GM18505 (cell line): Measurements from ENCODE around the gene KCP.

Experiments used
- ATAC-seq: cut with Tn5 transposase; IDR thresholded peaks from one replicate; pipeline ENCODE4 v1.9.1; 2021; ENCODE audit not compliant: unreplicated experiment
- POLR2A ChIP-seq: IDR thresholded peaks from 4 replicates; pipeline ENCODE4 v1.6.1; 2011; ENCODE audit warnings: borderline replicate concordance; ENCODE audit not compliant: insufficient read depth, insufficient read length; ENCODE audit errors: extremely low read depth

The KCP gene

GRCh38 chr7:128910569-128910945 lies at the start of gene KCP:
TSS of gene KCP (minus strand) at chr7:128910709. CDS start at chr7:128910676, 33 bp downstream.
- no peak for TF ChIP-seq POLR2A
- ATAC-seq, result no peak

- ATAC-seq, result no peak
- TF ChIP-seq POLR2A, result no peak
These were observed 48.8 kb upstream of the KCP start for GRCh38 chr7:128959296-128959695.

GRCh38 chr7:128955981-128956380 lies 45.5 kb upstream of the KCP start:
- TF ChIP-seq POLR2A, result no peak
- no peak for ATAC-seq

DNA sequence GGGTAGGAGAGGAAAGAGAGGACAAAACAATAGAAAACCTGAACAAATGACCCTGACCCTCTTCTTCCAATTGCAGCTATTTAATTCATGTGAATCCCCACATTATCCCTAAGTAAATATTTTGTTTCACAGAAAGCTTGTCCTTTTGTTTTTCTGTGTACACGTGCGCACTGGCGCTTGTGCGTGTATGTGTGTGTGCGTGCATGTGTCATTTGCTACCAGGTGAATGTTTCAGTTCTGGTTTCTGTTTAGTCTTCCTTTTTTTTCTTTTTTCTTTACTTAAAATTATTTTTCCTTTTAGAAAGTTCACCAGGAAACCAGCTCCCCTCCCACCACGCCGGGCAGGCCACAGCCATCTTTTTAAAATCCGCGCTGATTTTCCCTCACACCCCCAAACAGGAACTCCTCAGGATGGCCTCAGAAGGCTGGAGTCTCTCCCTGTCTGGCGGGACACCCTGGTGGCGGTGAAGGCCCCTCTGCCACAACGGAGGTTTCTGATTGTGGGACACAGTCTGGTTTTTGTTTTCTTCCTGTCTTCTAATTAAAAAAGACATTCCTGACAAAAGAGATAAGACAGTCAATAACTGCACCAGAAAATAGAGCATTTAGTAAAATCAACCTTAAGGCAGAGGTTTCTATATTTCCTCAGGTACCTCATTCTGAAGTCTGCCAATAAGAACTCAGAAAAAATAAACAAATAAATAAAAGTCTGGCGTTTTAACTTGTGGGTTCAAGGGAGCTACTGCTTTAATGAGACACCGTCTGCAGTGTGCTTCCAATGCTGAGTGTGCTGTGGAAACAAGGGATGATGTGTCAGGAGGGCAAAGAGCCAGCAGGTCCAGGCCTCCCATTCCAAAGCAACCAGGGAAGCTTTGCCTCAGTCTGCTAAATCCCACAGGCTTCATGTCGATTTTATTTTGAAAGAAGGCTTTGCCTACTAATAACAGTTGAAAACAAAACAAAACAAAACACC lies 44.6 kb upstream of the KCP start:
- peak; percentile 64 for ATAC-seq
- TF ChIP-seq POLR2A, result no peak

- no peak for TF ChIP-seq POLR2A
- no peak for ATAC-seq
These were observed 43.6 kb upstream of the KCP start for GRCh38 chr7:128954150-128954549.

GRCh38 chr7:128951296-128951695 lies 40.8 kb upstream of the KCP start:
- no peak for TF ChIP-seq POLR2A
- ATAC-seq, result no peak

DNA sequence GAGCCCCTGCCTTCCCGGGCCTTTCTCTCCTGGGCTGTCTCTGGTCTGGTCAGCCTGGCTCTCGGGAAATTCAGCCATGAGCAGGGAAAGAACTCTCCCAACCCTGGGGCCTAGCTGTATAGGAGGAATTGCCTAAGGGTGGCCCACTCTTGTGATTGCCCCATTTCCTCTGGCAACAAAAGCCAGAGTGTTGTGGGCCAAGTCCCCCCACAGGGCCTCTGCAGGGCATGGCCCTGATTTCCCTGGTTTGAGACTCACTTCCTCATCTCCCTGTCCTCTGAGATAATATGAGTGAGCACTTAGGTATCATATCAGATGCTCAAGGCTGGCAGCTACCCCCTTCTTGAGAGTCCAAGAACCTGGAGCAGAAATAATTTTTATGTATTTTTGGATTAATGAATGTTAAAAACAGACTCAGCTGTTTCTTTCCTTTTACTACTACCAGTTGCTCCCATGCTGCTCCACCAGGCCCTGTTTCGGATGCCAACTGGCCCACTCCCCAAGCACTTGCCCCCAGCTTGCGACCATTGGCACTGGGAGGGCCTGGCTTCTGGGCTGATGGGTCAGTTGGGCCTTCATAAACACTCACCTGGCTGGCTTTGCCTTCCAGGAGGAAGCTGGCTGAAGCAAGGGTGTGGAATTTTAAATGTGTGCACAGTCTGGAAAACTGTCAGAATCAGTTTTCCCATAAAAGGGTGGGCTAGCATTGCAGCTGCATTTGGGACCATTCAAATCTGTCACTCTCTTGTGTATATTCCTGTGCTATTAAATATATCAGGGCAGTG lies 38.7 kb upstream of the KCP start:
- TF ChIP-seq POLR2A, result peak; percentile 11
- ATAC-seq, result no peak

DNA sequence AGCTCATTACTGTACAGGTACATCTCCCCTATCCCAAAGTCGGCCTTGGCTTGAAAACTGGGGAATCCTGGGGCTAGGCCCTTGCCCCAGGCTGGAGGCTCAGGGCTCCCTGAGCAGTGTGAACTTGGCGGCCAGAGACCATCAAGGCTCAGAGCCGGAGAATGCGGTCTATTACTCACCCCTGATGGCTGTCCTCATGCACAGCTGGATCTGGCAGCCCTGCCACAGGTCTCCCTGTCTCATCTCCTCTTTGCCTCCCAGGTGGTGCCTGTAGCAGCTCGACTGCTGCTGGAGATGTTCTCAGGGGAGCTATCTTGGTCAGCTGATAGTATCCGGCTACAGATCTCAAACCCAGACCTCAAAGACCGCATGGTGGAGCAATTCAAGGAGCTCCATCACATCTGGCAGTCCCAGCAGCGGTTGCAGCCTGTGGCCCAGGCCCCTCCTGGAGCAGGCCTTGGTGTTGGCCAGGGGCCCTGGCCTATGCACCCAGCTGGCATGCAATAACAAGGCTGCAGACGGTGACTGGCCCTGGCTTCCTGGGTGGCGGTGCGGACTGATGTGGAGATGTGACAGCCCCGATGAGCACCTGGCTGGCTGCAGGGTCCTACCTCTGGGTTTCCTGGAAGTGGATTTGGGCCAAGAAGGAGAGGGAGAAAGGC lies 37.9 kb upstream of the KCP start:
- no peak for ATAC-seq
- peak; percentile 39 for TF ChIP-seq POLR2A

GRCh38 chr7:128947854-128948253 lies 37.3 kb upstream of the KCP start:
- no peak for ATAC-seq
- TF ChIP-seq POLR2A, result peak; percentile 9

- ATAC-seq, result no peak
- TF ChIP-seq POLR2A, result no peak
These were observed 36.7 kb upstream of the KCP start for GRCh38 chr7:128946936-128947830.

DNA sequence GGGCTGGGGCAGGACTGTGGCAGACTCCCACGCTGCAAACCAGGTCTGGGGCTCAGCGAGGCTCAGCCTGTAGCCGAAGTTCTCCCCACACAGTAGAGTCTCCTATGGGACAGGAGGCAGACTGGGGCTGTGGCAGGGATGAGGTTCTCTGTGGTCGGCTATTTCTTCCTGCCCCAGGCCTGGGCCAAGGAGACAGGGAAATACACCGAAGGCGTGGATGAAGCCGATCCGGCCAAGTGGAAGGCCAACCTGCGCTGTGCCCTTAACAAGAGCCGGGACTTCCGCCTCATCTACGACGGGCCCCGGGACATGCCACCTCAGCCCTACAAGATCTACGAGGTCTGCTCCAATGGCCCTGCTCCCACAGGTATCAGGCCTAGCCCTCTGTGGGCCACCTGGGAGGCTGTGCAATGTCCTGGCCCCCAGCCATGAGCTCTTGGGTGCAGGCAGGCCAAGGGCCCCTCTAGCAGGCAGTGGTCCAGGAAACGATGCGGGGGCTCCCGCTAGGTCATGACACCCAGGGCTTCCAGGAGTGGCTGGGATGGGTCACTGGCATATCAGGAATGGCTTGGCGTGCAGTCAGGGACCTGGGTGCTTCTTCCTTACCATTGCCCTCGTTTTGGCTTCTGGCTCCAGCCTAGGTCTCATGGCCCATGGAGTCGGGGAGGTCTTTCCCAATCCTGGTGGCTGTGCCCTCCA lies 35.3 kb upstream of the KCP start:
- no peak for ATAC-seq
- TF ChIP-seq POLR2A, result peak; percentile 16
